GM12864 (cell line): ENCODE measurements around the gene RERE.
"Not testable (repeated sequence)": the region's sequence is repeated elsewhere in the genome, so short reads cannot be mapped to it uniquely, and the experiment has no call there.

Experiments
- DNase-seq: peaks from one replicate; pipeline ENCODE4 v3.0.0-alpha.2; 2011; ENCODE audit warnings: low read depth
- H3K4me3 ChIP-seq: 2 replicates; pipeline ENCODE4 v1.5.1; 2011; ENCODE audit warnings: mild to moderate bottlenecking, low read depth, low read length, control low read depth
- TF ChIP-seq, protein P1 (sequence below): IDR thresholded peaks from 2 replicates; pipeline ENCODE4 v1.5.1; 2011; ENCODE audit warnings: low read depth, mild to moderate bottlenecking, moderate library complexity, low read length, control low read depth, inconsistent platforms; ENCODE audit errors: missing control alignments

Gene RERE

DNA sequence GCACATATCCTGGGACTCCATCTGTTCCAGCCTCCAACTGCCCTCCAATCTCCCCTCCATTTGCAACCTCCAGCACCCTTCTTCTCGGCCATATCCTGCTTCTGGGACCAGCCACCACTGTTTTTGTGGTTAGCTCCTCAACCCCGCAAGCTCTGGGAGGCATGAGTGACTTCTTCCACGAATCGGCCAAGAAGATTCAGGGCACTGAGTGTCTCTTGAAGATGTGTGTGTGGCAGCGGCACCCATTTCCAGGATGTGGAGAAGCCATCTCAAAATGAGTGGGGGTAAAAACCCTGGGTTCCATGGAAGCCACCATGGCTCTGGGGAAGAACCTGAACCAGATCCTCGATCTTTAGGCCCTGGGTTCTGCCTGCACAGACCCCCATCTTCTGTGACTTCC, 304.9 kb downstream of the RERE start:
- no peak overlapping the region for H3K4me3 ChIP-seq
- no peak for DNase-seq
- TF ChIP-seq, protein P1, sequence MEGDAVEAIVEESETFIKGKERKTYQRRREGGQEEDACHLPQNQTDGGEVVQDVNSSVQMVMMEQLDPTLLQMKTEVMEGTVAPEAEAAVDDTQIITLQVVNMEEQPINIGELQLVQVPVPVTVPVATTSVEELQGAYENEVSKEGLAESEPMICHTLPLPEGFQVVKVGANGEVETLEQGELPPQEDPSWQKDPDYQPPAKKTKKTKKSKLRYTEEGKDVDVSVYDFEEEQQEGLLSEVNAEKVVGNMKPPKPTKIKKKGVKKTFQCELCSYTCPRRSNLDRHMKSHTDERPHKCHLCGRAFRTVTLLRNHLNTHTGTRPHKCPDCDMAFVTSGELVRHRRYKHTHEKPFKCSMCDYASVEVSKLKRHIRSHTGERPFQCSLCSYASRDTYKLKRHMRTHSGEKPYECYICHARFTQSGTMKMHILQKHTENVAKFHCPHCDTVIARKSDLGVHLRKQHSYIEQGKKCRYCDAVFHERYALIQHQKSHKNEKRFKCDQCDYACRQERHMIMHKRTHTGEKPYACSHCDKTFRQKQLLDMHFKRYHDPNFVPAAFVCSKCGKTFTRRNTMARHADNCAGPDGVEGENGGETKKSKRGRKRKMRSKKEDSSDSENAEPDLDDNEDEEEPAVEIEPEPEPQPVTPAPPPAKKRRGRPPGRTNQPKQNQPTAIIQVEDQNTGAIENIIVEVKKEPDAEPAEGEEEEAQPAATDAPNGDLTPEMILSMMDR = no peak

DNA sequence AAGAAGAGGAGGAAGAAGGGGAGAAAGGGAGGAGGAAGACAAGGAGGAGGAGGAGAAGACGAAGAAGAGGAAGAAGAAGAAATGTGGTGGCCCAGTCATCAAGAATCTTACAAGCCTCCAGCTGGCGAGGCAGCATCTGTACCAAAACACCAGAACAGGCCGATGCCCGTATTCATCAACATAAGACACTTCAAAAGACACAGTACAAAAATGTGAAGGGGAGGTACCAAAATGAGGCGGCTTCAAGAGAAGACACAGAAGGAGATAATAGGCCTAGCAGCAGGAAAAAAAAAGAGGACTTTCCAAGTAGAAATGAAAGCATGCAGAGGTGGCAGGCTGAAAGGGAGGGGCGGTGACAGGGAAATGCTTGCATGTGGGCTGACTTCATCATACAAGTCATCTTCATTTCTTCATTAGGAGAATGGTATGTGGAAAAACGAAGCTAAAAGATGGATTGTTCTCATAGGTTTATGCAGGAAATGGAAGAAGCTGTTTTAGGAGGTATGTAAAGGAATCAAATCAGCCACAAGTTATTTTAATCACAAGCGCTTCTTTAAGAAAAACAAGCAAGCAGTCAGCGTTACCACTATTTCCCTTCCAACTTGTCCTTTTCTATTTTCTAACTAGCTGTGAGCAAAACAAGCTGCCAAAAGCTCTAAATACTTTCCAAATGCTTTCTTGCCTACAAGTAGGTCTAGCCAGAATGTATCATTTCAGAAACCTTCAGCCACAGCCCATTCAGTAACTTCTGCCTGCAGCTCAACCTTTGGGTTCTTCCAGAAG, 307.2 kb downstream of the RERE start:
- no peak for DNase-seq
- H3K4me3 ChIP-seq = no peak overlapping the region
- TF ChIP-seq, protein P1 = no peak

DNA sequence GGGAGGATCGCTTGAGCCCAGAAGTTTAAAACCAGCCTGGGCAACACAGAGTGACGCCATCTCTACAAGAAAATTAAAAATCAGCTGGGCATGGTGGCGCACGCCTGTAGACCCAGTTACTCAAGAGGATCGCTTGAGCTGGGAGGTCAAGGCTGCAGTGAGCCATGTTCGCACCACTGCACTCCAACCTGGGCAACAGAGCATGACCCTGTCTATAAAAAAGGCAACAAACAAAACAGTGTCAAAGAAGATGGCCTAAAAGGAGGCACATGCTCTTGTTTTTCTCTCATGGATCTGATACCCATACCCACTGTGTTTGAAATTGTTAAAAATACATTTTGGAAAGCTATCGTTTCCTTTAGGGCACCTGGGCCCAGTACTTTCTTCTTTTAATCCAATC, 307.9 kb downstream of the RERE start:
- TF ChIP-seq, protein P1 = no peak
- no peak overlapping the region for H3K4me3 ChIP-seq

DNA sequence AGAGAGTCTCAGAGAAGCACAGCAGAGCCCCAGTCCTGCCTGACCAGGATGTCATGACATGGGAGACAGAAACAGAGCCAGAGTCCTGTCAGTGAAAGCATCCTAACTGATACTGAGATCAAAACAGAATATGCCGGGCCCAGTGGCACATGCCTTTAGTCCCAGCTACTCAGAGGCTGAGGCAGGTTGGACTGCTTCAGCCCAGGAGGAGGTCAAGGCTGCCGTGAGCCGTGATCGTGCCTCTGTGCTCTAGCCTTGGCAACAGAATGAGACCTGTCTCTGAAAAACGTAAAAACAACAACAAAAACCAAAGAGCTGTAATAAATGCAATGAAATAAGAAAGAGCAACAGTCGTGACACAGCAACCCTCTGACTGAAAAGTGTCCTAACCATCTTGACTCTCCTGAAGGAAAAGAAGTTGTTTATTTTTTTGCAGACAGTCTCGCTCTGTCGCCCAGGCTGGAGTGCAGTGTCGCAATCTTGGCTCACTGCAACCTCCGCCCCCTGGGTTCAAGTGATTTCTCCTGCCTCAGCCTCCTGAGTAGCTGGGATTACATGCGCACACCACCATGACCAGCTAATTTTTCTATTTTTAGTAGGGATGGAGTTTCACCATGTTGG, 310.3 kb downstream of the RERE start:
- DNase-seq = no peak
- H3K4me3 ChIP-seq = no peak overlapping the region
- TF ChIP-seq, protein P1 = no peak

More for the DNA sequence above, 307.9 kb downstream of the RERE start:
- no peak for DNase-seq

DNA sequence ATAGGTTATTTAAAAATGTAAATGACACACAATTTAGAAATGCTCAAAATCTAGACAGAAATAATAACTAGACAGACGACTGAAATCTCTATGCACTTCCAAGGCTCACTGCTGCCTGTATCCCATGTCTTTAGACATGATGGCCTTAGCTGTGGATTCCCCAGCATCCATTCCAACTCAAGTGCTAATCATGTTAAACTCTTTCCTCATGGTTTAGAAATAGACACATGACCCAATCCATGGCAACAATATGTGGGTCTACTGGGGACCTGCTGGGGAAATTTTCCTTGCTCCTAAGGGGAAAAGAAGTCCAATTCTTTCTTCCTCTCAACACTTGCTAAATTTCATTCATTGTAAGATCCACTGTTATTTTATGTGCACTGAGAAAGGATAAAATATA, 311.0 kb downstream of the RERE start:
- no peak for DNase-seq
- TF ChIP-seq, protein P1 = no peak
- no peak overlapping the region for H3K4me3 ChIP-seq

DNA sequence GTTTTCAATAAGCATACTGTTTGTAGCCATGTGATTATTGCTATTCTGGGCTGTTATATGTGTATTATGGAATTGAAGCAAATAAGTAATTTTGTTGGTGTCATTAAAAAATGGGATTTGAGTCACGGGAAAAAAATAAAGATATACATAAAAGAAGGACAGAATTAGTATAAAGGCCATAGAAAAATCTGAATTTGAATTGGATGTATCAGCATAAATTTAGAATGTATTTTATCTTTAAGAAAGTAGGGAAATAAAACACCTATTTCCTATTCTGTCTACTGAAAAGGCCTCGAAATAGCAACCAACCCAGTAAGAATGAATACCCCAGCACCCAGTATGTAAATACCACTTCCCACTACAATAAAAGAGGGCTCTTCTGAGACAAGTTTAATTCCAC, 313.6 kb downstream of the RERE start:
- DNase-seq = no peak
- no peak overlapping the region for H3K4me3 ChIP-seq
- TF ChIP-seq, protein P1 = no peak

DNA sequence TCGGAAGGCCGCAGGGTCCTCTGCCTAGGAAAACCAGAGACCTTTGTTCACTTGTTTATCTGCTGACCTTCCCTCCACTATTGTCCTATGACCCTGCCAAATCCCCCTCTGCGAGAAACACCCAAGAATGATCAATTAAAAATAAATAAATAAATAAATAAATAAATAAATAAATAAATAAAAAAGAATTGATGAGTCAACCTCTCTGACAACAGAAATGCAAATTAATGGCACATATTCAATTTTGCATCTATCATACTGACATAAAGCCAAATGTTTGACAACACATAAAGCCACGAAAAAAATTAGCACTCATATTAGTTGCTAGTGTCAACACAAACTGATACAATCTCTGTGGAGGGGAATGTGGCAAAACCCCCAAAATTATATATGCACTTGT, 314.5 kb downstream of the RERE start:
- not testable (repeated sequence) for DNase-seq, H3K4me3 ChIP-seq
